Skeletal muscle tissue (tissue), 4 donors: ENCODE measurements around the gene COA3. TPM values are rescaled to one million over a fixed set of nuclear protein-coding genes. Genes with fewer than 3 reads are reported as not detected.
A peak's percentile ranks its signal among the peaks of the same experiment; 100 is the strongest.

Experiments
- H3K27ac ChIP-seq: one replicate; pipeline ENCODE4 v1.7.0; 2013; ENCODE audit warnings: mild to moderate bottlenecking, low read depth, low read length, inconsistent platforms
- H3K27me3 ChIP-seq, 3 donors: one replicate each; pipeline ENCODE4 v1.7.0; 2013; ENCODE audit warnings: low read length in 3 of 3; ENCODE audit not compliant: control insufficient read depth in 3 of 3, insufficient read depth in 3 of 3
- H3K36me3 ChIP-seq, 3 donors: one replicate each; pipeline ENCODE4 v1.7.0; 2013; ENCODE audit warnings: low read length in 3 of 3; ENCODE audit not compliant: control insufficient read depth in 3 of 3, insufficient read depth in 3 of 3
- H3K4me1 ChIP-seq, 3 donors: one replicate each; pipeline ENCODE4 v1.7.0; 2013; ENCODE audit warnings: low read length in 3 of 3, mild to moderate bottlenecking in 3 of 3; ENCODE audit not compliant: control insufficient read depth in 3 of 3, insufficient read depth in 3 of 3
- H3K4me3 ChIP-seq, 3 donors: one replicate each; pipeline ENCODE4 v1.7.0; 2013; ENCODE audit warnings: low read length in 3 of 3
- H3K9ac ChIP-seq, 3 donors: one replicate each; pipeline ENCODE4 v1.7.0; 2013; ENCODE audit warnings: low read length in 3 of 3, mild to moderate bottlenecking in 3 of 3, moderate library complexity in 2 of 3, low read depth in 1 of 3
- H3K9me3 ChIP-seq, 3 donors: one replicate each; pipeline ENCODE4 v1.7.0; 2013; ENCODE audit warnings: low read length in 3 of 3; ENCODE audit not compliant: control insufficient read depth in 3 of 3
- total RNA-seq: library from RNA; depleted of rRNA; stranded (reverse); fragments of >200 nt; gene quantifications from one replicate; pipeline ENCODE4 v1.2.3, GENCODE V29; 2014
- donor health status: Osteomylitis.

COA3 gene
- total RNA-seq, 1 donor from 2014 or later, result 99.2 TPM

GRCh38 chr17:42783062-42783790 is 15.3 kb downstream of the COA3 start:
- Histone ChIP-seq H3K9ac (no peak overlapping the region), H3K4me1 (peaks cover 7 to 14% (median 13%) of the 10 kb centered on the region in 3 donors), H3K27me3 (peaks cover 75 to 83% (median 79%) of the 10 kb centered on the region in 3 donors), H3K27ac (no peak overlapping the region), H3K9me3 (no peaks in the 10 kb centered on the region), H3K4me3 (no peak overlapping the region), H3K36me3 (peaks cover 12 to 15% (median 14%) of the 10 kb centered on the region in 3 donors)

GRCh38 chr17:42782166-42783061 is 16.1 kb downstream of the COA3 start:
- Histone ChIP-seq H3K4me3 (no peak overlapping the region), H3K4me1 (peaks cover 7 to 14% (median 13%) of the 10 kb centered on the region in 3 donors), H3K36me3 (peaks cover 20% of the 10 kb centered on the region in 3 donors), H3K9ac (no peak overlapping the region), H3K27ac (no peak overlapping the region), H3K9me3 (no peaks in the 10 kb centered on the region), H3K27me3 (peaks cover 67 to 75% (median 72%) of the 10 kb centered on the region in 3 donors)

GRCh38 chr17:42781639-42782165 is 16.8 kb downstream of the COA3 start:
- peaks cover 60 to 69% (median 65%) of the 10 kb centered on the region in 3 donors for H3K27me3 ChIP-seq
- no peak overlapping the region for H3K27ac ChIP-seq
- H3K9ac ChIP-seq, result no peak overlapping the region

GRCh38 chr17:42780851-42781638 is 17.5 kb downstream of the COA3 start:
- H3K4me1 ChIP-seq, result peaks cover 7 to 14% (median 13%) of the 10 kb centered on the region in 3 donors
- peak overlapping the region in 1 of 3 donors; percentile 35 for H3K4me3 ChIP-seq
- H3K9ac ChIP-seq, result no peak overlapping the region
- H3K36me3 ChIP-seq, result peaks cover 23 to 25% (median 23%) of the 10 kb centered on the region in 3 donors
- no peaks in the 10 kb centered on the region for H3K9me3 ChIP-seq
- no peak overlapping the region for H3K27ac ChIP-seq
- peaks cover 54 to 63% (median 58%) of the 10 kb centered on the region in 3 donors for H3K27me3 ChIP-seq

More at GRCh38 chr17:42781639-42782165, 16.8 kb downstream of the COA3 start:
- H3K4me3 ChIP-seq, result no peak overlapping the region
- peaks cover 7 to 14% (median 13%) of the 10 kb centered on the region in 3 donors for H3K4me1 ChIP-seq
- peaks cover 20 to 23% (median 21%) of the 10 kb centered on the region in 3 donors for H3K36me3 ChIP-seq
- H3K9me3 ChIP-seq, result no peaks in the 10 kb centered on the region

- H3K36me3 ChIP-seq, result peaks cover 30 to 33% (median 30%) of the 10 kb centered on the region in 3 donors
- H3K4me1 ChIP-seq, result peaks cover 10 to 13% (median 13%) of the 10 kb centered on the region in 3 donors
- H3K9me3 ChIP-seq, result no peaks in the 10 kb centered on the region
- peaks cover 45 to 54% (median 51%) of the 10 kb centered on the region in 3 donors for H3K27me3 ChIP-seq
- no peak within 1 kb of the TSS for H3K27ac ChIP-seq
- peak within 1 kb of the TSS in 1 of 3 donors; percentile 38 for H3K9ac ChIP-seq
- peak within 1 kb of the TSS in 2 of 3 donors; percentile 30 to 35 for H3K4me3 ChIP-seq
Observed at GRCh38 chr17:42779936-42780850, 18.3 kb downstream of the COA3 start, which contains the start of gene WNK4. Gene WNK4 (plus strand): TSS chr17:42780610. CDS start chr17:42780699, 89 bp downstream.

- H3K27me3 ChIP-seq, result peaks cover 37 to 47% (median 43%) of the 10 kb centered on the region in 3 donors
- H3K27ac ChIP-seq, result no peak overlapping the region
- no peaks in the 10 kb centered on the region for H3K9me3 ChIP-seq
- H3K4me1 ChIP-seq, result peaks cover 7 to 13% (median 8%) of the 10 kb centered on the region in 3 donors
- H3K9ac ChIP-seq, result no peak overlapping the region
- H3K36me3 ChIP-seq, result peaks cover 30 to 35% (median 31%) of the 10 kb centered on the region in 3 donors
- no peak overlapping the region for H3K4me3 ChIP-seq
Observed at GRCh38 chr17:42779304-42779935, 19.1 kb downstream of the COA3 start.

- H3K9me3 ChIP-seq, result no peaks in the 10 kb centered on the region
- peaks cover 29 to 38% (median 34%) of the 10 kb centered on the region in 3 donors for H3K27me3 ChIP-seq
- H3K27ac ChIP-seq, result no peak overlapping the region
- H3K4me3 ChIP-seq, result no peak overlapping the region
- H3K4me1 ChIP-seq, result peaks cover 10 to 21% (median 10%) of the 10 kb centered on the region in 3 donors
- peaks cover 30 to 38% (median 32%) of the 10 kb centered on the region in 3 donors for H3K36me3 ChIP-seq
- no peak overlapping the region for H3K9ac ChIP-seq
Observed at GRCh38 chr17:42778570-42778969, 19.9 kb downstream of the COA3 start.

GRCh38 chr17:42775534-42776098 is 22.9 kb downstream of the COA3 start:
- Histone ChIP-seq H3K27me3 (peaks cover 2 to 12% (median 7%) of the 10 kb centered on the region in 3 donors), H3K27ac (no peak overlapping the region), H3K9me3 (no peaks in the 10 kb centered on the region), H3K4me3 (no peak overlapping the region), H3K36me3 (peaks cover 30 to 38% (median 34%) of the 10 kb centered on the region in 3 donors), H3K9ac (no peak overlapping the region), H3K4me1 (peaks cover 10 to 21% (median 19%) of the 10 kb centered on the region in 3 donors)
